Thyroid gland (tissue), 4 donors: ENCODE data around the gene CEMIP2. TPM values are rescaled to one million over a fixed set of nuclear protein-coding genes. Genes with fewer than 3 reads are reported as not detected.

Source experiments
- DNase-seq, 2 donors: peaks; one replicate each; pipeline ENCODE4 v3.0.0-alpha.2; 2019
- H3K27ac ChIP-seq, 3 donors: fragments of 200-600 bp; sonication (generic); 1 replicate in 2 of 3; 2 replicates in 1 of 3; pipeline ENCODE4 v1.5.1; 2016 to 2019; ENCODE audit warnings: mild to moderate bottlenecking in 1 of 3, moderate library complexity in 1 of 3
- H3K27me3 ChIP-seq: fragments of 200-600 bp; sonication (generic); one replicate; pipeline ENCODE4 v1.5.1; 2019
- H3K36me3 ChIP-seq, 2 donors: fragments of 200-600 bp; sonication (generic); one replicate each; pipeline ENCODE4 v1.5.1; 2016 to 2019
- H3K4me1 ChIP-seq, 2 donors: fragments of 200-600 bp; sonication (generic); one replicate each; pipeline ENCODE4 v1.5.1; 2017 to 2019
- H3K4me3 ChIP-seq, 3 donors: fragments of 200-600 bp; sonication (generic); replicated peaks in 1 of 3; 1 replicate in 2 of 3; 2 replicates in 1 of 3; pipeline ENCODE4 v1.5.1; 2016; ENCODE audit warnings: mild to moderate bottlenecking in 1 of 3
- H3K9me3 ChIP-seq: fragments of 200-600 bp; sonication (generic); one replicate; pipeline ENCODE4 v1.5.1; 2017
- CTCF ChIP-seq, 6 experiments: fragments of 200-600 bp in 3 of 6; fragments of 450-650 bp in 3 of 6; sonication (generic) in 3 of 6; IDR thresholded peaks; one replicate each; pipeline ENCODE4 v1.5.1; 2016 to 2019; ENCODE audit warnings: antibody characterized with exemption in 6 of 6, mild to moderate bottlenecking in 2 of 6, inconsistent platforms in 1 of 6, moderate library complexity in 1 of 6
- POLR2A ChIP-seq, 2 donors: fragments of 450-650 bp; IDR thresholded peaks; one replicate each; pipeline ENCODE4 v1.6.1; 2017; ENCODE audit warnings: antibody characterized with exemption in 2 of 2, mild to moderate bottlenecking in 2 of 2, moderate library complexity in 1 of 2
- WGBS, 2 donors: methylation state at CpG; one replicate each; pipeline ENCODE4 v1.1.5; 2017; 5-methylcytosine and 5-hydroxymethylcytosine counted together
- intact Hi-C: fragments of 100-400 bp; cut with DNase I; formaldehyde crosslinking; loops from one replicate; pipeline ENCODE4 v1.15.1; 2023
- total RNA-seq, 4 donors: library from RNA; depleted of rRNA; stranded (reverse); fragments of >200 nt; gene quantifications; one replicate each; pipeline ENCODE4 v1.2.3, GENCODE V29; 2016

Gene CEMIP2
- total RNA-seq, 4 donors from 2014 or later, result 29.6 to 111 (median 34.0) TPM

DNA sequence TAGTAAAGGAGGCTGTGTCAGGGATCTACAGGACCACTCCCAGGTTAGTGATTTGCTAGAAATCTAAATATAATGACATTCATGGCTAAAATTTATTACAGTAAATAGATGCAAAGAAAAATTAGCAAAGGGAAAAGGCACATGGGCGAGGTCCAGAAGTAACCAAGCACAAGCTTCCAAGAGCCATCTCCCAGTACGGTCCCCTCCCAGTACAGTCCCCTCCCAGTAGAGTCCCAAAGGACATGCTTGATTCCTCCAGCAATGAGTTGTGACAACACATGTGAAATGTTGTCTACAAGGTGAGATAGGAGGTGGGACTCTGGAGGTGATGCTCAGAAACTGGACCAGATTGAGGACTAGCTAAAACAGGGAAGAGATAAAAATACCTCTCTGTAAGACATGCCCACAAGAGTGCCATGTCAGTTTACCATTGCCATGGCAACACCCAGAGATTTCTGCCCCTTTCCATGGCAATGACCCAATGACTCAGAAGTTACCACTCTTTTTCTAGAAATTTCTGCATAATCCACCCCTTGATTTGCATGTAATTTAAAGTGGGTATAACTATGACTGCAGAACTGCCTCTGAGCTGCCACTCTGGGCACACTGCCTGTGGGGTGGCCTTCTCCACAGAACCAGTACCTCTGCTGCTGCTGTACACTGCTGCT lies 27.9 kb upstream of the CEMIP2 start:
- no peaks in the 10 kb centered on the region for H3K36me3 ChIP-seq
- no peaks in the 10 kb centered on the region for H3K9me3 ChIP-seq
- H3K4me3 ChIP-seq, result no peak overlapping the region
- H3K27ac ChIP-seq, result no peak overlapping the region
- no peak for TF ChIP-seq CTCF (IDR thresholded peaks at IDR 0.05)
- no peak for TF ChIP-seq POLR2A (IDR thresholded peaks at IDR 0.05)
- WGBS, 2 donors, result 93 to 95% methylated on average over 2 of the region's 2 CpGs
- DNase-seq, result no peak
- peaks cover 0 to 9% of the 10 kb centered on the region in 2 donors for H3K4me1 ChIP-seq
- no peaks in the 10 kb centered on the region for H3K27me3 ChIP-seq
- intact Hi-C loops, result no loop called here

GRCh38 chr9:71795097-71795813 lies 26.9 kb upstream of the CEMIP2 start:
- DNase-seq, result no peak
- H3K27ac ChIP-seq, result no peak overlapping the region
- H3K4me3 ChIP-seq, result no peak overlapping the region
- intact Hi-C loops, result no loop called here
- no peaks in the 10 kb centered on the region for H3K9me3 ChIP-seq
- peaks cover 0 to 9% of the 10 kb centered on the region in 2 donors for H3K4me1 ChIP-seq
- 68 to 71% methylated on average over 7 of the region's 7 CpGs for WGBS, 2 donors
- TF ChIP-seq POLR2A (IDR thresholded peaks at IDR 0.05) (no peak), CTCF (IDR thresholded peaks at IDR 0.05) (no peak)
- no peaks in the 10 kb centered on the region for H3K36me3 ChIP-seq
- no peaks in the 10 kb centered on the region for H3K27me3 ChIP-seq

DNA sequence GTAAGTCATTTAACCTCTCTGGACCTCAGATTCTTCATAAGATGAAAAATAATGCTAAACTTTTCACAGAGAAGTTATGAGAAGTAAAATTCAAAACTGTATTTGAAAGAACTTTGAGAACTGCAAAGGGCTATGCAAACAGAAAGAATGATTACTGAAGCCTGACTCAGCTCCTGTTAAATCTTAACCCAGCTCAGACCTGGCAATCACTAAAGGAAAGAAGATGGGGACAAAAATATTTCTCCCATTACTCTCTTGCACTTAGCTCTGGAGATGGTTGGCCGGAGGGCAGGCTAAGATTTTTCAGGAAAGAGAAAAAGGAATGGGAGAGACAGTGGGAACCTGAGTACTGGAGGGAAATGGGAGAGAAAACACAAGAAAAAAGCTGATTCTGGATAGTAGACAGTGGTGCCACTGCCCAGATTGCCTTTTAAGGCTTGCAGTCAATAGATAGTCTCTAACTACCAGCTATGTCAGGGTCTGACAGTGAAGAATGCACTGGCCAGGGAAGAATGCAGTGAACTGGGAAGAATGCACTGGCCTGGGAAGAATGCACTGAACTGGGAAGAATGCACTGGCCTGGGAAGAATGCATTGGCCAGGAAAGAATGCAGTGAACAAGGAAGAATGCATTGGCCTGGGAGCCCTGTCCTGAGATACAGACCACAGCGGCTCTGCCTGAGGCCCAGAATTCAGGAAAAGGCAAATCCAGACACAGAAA lies 25.2 kb upstream of the CEMIP2 start:
- peak in 1 of 2 donors; percentile 24 for DNase-seq
- Histone ChIP-seq H3K4me3 (no peak overlapping the region), H3K4me1 (peaks cover 0 to 9% of the 10 kb centered on the region in 2 donors), H3K27ac (peak overlapping the region in 2 of 3 donors; percentile 4 to 23), H3K9me3 (no peaks in the 10 kb centered on the region), H3K36me3 (no peaks in the 10 kb centered on the region), H3K27me3 (no peaks in the 10 kb centered on the region)
- TF ChIP-seq CTCF (IDR thresholded peaks at IDR 0.05) (no peak), POLR2A (IDR thresholded peaks at IDR 0.05) (no peak)
- 88 to 98% methylated on average over 2 of the region's 2 CpGs for WGBS, 2 donors
- intact Hi-C loops, result no loop called here

- Histone ChIP-seq H3K36me3 (no peaks in the 10 kb centered on the region), H3K9me3 (no peaks in the 10 kb centered on the region), H3K4me1 (peaks cover 0 to 9% of the 10 kb centered on the region in 2 donors), H3K4me3 (no peak overlapping the region), H3K27ac (no peak overlapping the region), H3K27me3 (no peaks in the 10 kb centered on the region)
- intact Hi-C loops, result no loop called here
- DNase-seq, result no peak
- no peak for TF ChIP-seq POLR2A (IDR thresholded peaks at IDR 0.05)
- WGBS, 2 donors, result 79 to 86% methylated on average over 4 of the region's 4 CpGs
These were observed 23.6 kb upstream of the CEMIP2 start for GRCh38 chr9:71791875-71792274.

GRCh38 chr9:71790296-71790695 lies 22.0 kb upstream of the CEMIP2 start:
- DNase-seq, result no peak
- Histone ChIP-seq H3K4me1 (peaks cover 0 to 5% of the 10 kb centered on the region in 2 donors), H3K4me3 (no peak overlapping the region), H3K36me3 (no peaks in the 10 kb centered on the region), H3K27me3 (no peaks in the 10 kb centered on the region), H3K27ac (no peak overlapping the region), H3K9me3 (no peaks in the 10 kb centered on the region)
- TF ChIP-seq CTCF (IDR thresholded peaks at IDR 0.05) (no peak), POLR2A (IDR thresholded peaks at IDR 0.05) (no peak)
- 89 to 95% methylated on average over 1 of the region's 1 CpG for WGBS, 2 donors
- intact Hi-C loops, result no loop called here
